HepG2 (cell line): ENCODE data around the gene ZDHHC16. TPM values are rescaled to one million over a fixed set of nuclear protein-coding genes. Genes with fewer than 3 reads are reported as not detected.

Experiments used
- FOXK2 ChIP-seq: fragments of 450-650 bp; IDR thresholded peaks from 2 replicates; pipeline ENCODE4 v1.6.1; 2016
- KLF12 ChIP-seq: sonication (generic); formaldehyde crosslinking; IDR thresholded peaks from 2 replicates; pipeline ENCODE4 v1.4.0; 2020; ENCODE audit warnings: missing genetic modification reagents, borderline replicate concordance
- MEF2D ChIP-seq: sonication (generic); formaldehyde crosslinking; IDR thresholded peaks from 2 replicates; pipeline ENCODE4 v1.5.1; 2020; ENCODE audit warnings: mild to moderate bottlenecking, missing genetic modification reagents
- MIER3 ChIP-seq: IDR thresholded peaks from 2 replicates; pipeline ENCODE4 v1.6.1; 2016; ENCODE audit warnings: missing compliant biosample characterization, borderline replicate concordance
- NCOR1 ChIP-seq: fragments of 200-600 bp; sonication (generic); IDR thresholded peaks from 2 replicates; pipeline ENCODE4 v1.7.0; 2017; ENCODE audit warnings: antibody characterized with exemption, low read length, borderline replicate concordance
- NFE2 ChIP-seq: sonication (generic); formaldehyde crosslinking; IDR thresholded peaks from 2 replicates; pipeline ENCODE4 v1.4.0; 2020; ENCODE audit warnings: missing genetic modification reagents
- POLR2AphosphoS5 ChIP-seq: IDR thresholded peaks from 2 replicates; pipeline ENCODE4 v1.6.1; 2012; ENCODE audit warnings: low read depth, low read length
- POLR2G ChIP-seq: fragments of 200-400 bp; formaldehyde crosslinking; IDR thresholded peaks from 2 replicates; pipeline ENCODE4 v1.6.1; 2018; ENCODE audit warnings: mild to moderate bottlenecking, low read depth, low read length, moderate library complexity
- RAD21 ChIP-seq: fragments of 450-650 bp; formaldehyde crosslinking; IDR thresholded peaks from 2 replicates; pipeline ENCODE4 v1.5.0; 2020; ENCODE audit warnings: mild to moderate bottlenecking
- SETDB1 ChIP-seq: sonication (generic); formaldehyde crosslinking; IDR thresholded peaks from 2 replicates; pipeline ENCODE4 v1.5.1; 2020; ENCODE audit warnings: missing genetic modification reagents, mild to moderate bottlenecking, borderline replicate concordance
- SPEN ChIP-seq: sonication (generic); formaldehyde crosslinking; IDR thresholded peaks from 2 replicates; pipeline ENCODE4 v1.5.1; 2020; ENCODE audit warnings: low read depth, mild to moderate bottlenecking, missing genetic modification reagents
- ZNF10 ChIP-seq: sonication (generic); formaldehyde crosslinking; IDR thresholded peaks from 2 replicates; pipeline ENCODE4 v1.4.0; 2020; ENCODE audit warnings: mild to moderate bottlenecking, low read depth, missing genetic modification reagents, borderline replicate concordance
- ZNF224 ChIP-seq: sonication (generic); formaldehyde crosslinking; IDR thresholded peaks from 2 replicates; pipeline ENCODE4 v1.5.0; 2020; ENCODE audit warnings: mild to moderate bottlenecking, missing genetic modification reagents
- ZNF232 ChIP-seq: sonication (generic); formaldehyde crosslinking; IDR thresholded peaks from 2 replicates; pipeline ENCODE4 v1.4.0; 2020; ENCODE audit warnings: missing genetic modification reagents, borderline replicate concordance
- ZNF883 ChIP-seq: sonication (generic); formaldehyde crosslinking; IDR thresholded peaks from 2 replicates; pipeline ENCODE4 v1.5.1; 2020; ENCODE audit warnings: mild to moderate bottlenecking, missing genetic modification reagents; ENCODE audit errors: not compliant biosample characterization
- polyA plus RNA-seq, 8 experiments: library from polyadenylated mRNA; depleted of rRNA in 3 of 8; stranded (reverse) in 7 of 8; unstranded in 1 of 8; fragments of >200 nt; fragmentation: Illumina TruSeq in 4 of 8; extraction: Trizol in 4 of 8; gene quantifications; 2 replicates each; pipeline versions ENCODE4 v1.2.1 to v1.2.3, GENCODE V29; 2011 to 2016; ENCODE audit warnings: low read depth in 4 of 8, missing spikeins in 1 of 8, mixed read lengths in 1 of 8; ENCODE audit not compliant: insufficient read depth in 1 of 8
- total RNA-seq, 5 experiments: library from RNA; depleted of rRNA; stranded (reverse); fragments of >200 nt; fragmentation: Illumina TruSeq; extraction: Trizol; gene quantifications; 2 replicates each; pipeline ENCODE4 v1.2.3, GENCODE V29; 2016; ENCODE audit warnings: low read depth in 1 of 5
- TF ChIP-seq, protein P1 (sequence below): sonication (generic); formaldehyde crosslinking; IDR thresholded peaks from 2 replicates; pipeline ENCODE4 v1.4.0; 2020; ENCODE audit warnings: low read depth, mild to moderate bottlenecking, missing genetic modification reagents
- TF ChIP-seq, protein P2 (sequence below): sonication (generic); formaldehyde crosslinking; IDR thresholded peaks from 2 replicates; pipeline ENCODE4 v1.8.0; 2022; ENCODE audit warnings: missing genetic modification reagents, low read depth, mild to moderate bottlenecking, borderline replicate concordance
- TF ChIP-seq, protein P3 (sequence below): IDR thresholded peaks from 2 replicates; pipeline ENCODE4 v1.6.1; 2016
- TF ChIP-seq, protein P4 (sequence below): sonication (generic); formaldehyde crosslinking; IDR thresholded peaks from 2 replicates; pipeline ENCODE4 v1.4.0; 2020; ENCODE audit warnings: mild to moderate bottlenecking, missing genetic modification reagents
- TF ChIP-seq, protein P5 (sequence below): sonication (generic); formaldehyde crosslinking; IDR thresholded peaks from 2 replicates; pipeline ENCODE4 v1.8.1; 2023; ENCODE audit warnings: missing genetic modification reagents, inconsistent platforms, borderline replicate concordance
- TF ChIP-seq, protein P6 (sequence below): sonication (generic); formaldehyde crosslinking; IDR thresholded peaks from 2 replicates; pipeline ENCODE4 v1.4.0; 2020; ENCODE audit warnings: missing genetic modification reagents

The ZDHHC16 gene
- total and polyA plus RNA-seq, 2 of the 13 experiments (the other 11 are each of a cell fraction or from before 2014, with no cell fraction given): 40.8 to 41.8 TPM

DNA sequence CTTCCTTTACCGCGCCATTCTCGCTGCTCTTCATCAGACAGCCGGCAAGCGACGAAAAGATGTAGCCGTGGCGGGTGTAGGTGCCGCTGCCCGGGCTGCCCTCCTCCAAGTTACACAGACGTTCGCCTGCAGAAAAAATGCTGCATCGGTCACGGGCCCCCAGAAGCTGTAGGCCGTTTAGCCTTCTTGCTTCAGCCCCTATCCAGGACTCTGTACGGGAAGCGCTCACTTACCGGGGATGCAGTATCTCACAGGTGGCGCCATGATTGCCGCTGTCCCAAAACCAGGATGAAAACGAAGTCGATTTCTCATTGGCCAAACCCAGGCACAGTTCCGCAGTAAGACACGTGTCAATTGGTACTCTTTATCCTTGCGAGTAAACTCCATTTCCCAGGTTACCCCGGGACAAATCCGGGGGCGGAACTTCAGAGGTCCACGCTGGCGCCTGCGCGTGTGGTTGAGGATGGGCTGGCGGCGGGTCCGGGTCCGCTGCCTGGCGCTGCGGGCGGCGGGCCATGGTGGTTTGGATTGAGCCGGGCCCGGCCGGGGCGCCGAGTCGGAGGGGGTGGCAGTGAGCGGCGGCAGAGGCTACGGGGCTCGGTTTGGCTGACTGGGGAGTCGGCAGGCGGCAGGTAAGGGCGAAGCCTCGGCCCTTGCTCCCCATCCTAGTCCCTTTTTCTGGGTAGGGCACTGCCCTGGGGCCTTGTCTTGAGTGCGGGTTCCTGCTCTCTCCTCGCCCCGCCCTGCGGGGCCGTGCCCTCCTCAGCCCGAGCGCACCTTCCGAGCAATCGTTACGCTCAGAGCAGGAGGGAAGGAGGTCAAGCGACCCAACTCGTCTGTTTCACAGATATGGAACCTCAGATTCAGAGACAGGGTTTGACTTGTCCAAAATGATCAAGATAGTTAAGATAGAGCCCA, at the start of gene ZDHHC16, which contains the start of gene EXOSC1 (continued):
- TF ChIP-seq, protein P1, sequence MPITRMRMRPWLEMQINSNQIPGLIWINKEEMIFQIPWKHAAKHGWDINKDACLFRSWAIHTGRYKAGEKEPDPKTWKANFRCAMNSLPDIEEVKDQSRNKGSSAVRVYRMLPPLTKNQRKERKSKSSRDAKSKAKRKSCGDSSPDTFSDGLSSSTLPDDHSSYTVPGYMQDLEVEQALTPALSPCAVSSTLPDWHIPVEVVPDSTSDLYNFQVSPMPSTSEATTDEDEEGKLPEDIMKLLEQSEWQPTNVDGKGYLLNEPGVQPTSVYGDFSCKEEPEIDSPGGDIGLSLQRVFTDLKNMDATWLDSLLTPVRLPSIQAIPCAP: no peak
- TF ChIP-seq, protein P2, sequence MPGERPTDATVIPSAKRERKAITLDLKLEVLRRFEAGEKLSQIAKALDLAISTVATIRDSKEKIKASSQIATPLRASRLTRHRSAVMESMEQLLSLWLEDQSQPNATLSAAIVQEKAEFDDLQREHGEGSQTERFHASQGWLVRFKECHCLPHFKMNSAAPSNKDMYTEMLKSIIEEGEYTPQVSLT: no peak
- TF ChIP-seq, protein P3, sequence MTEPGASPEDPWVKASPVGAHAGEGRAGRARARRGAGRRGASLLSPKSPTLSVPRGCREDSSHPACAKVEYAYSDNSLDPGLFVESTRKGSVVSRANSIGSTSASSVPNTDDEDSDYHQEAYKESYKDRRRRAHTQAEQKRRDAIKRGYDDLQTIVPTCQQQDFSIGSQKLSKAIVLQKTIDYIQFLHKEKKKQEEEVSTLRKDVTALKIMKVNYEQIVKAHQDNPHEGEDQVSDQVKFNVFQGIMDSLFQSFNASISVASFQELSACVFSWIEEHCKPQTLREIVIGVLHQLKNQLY (CRISPR knock-in tag): peak; percentile 64; the same call in 1 of the 2 replicates
- TF ChIP-seq ZNF224 (CRISPR knock-in tag): no peak
- peak; percentile 57 for TF ChIP-seq MEF2D (CRISPR knock-in tag)
- TF ChIP-seq, protein P4, sequence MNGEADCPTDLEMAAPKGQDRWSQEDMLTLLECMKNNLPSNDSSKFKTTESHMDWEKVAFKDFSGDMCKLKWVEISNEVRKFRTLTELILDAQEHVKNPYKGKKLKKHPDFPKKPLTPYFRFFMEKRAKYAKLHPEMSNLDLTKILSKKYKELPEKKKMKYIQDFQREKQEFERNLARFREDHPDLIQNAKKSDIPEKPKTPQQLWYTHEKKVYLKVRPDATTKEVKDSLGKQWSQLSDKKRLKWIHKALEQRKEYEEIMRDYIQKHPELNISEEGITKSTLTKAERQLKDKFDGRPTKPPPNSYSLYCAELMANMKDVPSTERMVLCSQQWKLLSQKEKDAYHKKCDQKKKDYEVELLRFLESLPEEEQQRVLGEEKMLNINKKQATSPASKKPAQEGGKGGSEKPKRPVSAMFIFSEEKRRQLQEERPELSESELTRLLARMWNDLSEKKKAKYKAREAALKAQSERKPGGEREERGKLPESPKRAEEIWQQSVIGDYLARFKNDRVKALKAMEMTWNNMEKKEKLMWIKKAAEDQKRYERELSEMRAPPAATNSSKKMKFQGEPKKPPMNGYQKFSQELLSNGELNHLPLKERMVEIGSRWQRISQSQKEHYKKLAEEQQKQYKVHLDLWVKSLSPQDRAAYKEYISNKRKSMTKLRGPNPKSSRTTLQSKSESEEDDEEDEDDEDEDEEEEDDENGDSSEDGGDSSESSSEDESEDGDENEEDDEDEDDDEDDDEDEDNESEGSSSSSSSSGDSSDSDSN (CRISPR knock-in tag): peak; percentile 60
- peak; percentile 40; the same call in 1 of the 2 replicates for TF ChIP-seq SPEN (CRISPR knock-in tag)
- TF ChIP-seq ZNF10: no peak
- TF ChIP-seq POLR2AphosphoS5: peak; percentile 83
- TF ChIP-seq KLF12 (CRISPR knock-in tag): 0 out of 2 replicates have a peak, but pooled peaks have one; percentile 77
- TF ChIP-seq ZNF232: no peak; the same call in 1 of the 2 replicates
- peak; percentile 3; the same call in 1 of the 2 replicates for TF ChIP-seq RAD21 (CRISPR knock-in tag)
- TF ChIP-seq NCOR1: peak; percentile 14; the same call in 1 of the 2 replicates
- TF ChIP-seq ZNF883 (CRISPR knock-in tag): peak; percentile 55
- no peak for TF ChIP-seq NFE2
- TF ChIP-seq, protein P5, sequence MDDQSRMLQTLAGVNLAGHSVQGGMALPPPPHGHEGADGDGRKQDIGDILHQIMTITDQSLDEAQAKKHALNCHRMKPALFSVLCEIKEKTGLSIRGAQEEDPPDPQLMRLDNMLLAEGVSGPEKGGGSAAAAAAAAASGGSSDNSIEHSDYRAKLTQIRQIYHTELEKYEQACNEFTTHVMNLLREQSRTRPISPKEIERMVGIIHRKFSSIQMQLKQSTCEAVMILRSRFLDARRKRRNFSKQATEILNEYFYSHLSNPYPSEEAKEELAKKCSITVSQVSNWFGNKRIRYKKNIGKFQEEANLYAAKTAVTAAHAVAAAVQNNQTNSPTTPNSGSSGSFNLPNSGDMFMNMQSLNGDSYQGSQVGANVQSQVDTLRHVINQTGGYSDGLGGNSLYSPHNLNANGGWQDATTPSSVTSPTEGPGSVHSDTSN (CRISPR knock-in tag): no peak; the same call in 1 of the 2 replicates
- TF ChIP-seq POLR2G: peak; percentile 91
- no peak; the same call in 1 of the 2 replicates for TF ChIP-seq MIER3 (CRISPR knock-in tag)
- TF ChIP-seq, protein P6, sequence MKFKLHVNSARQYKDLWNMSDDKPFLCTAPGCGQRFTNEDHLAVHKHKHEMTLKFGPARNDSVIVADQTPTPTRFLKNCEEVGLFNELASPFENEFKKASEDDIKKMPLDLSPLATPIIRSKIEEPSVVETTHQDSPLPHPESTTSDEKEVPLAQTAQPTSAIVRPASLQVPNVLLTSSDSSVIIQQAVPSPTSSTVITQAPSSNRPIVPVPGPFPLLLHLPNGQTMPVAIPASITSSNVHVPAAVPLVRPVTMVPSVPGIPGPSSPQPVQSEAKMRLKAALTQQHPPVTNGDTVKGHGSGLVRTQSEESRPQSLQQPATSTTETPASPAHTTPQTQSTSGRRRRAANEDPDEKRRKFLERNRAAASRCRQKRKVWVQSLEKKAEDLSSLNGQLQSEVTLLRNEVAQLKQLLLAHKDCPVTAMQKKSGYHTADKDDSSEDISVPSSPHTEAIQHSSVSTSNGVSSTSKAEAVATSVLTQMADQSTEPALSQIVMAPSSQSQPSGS (CRISPR knock-in tag): 0 out of 2 replicates have a peak, but pooled peaks have one; percentile 13
- no peak for TF ChIP-seq FOXK2
- TF ChIP-seq SETDB1 (CRISPR knock-in tag): no peak
